GM10248 (cell line): ENCODE data around the gene SRBD1.

Experiments used
- CTCF ChIA-PET: fragments of 300-600 bp; sonication (Branson Sonifier 250); formaldehyde crosslinking; extraction: SDS; loops from one replicate; lab custom pipeline; 2021; ENCODE audit warnings: antibody characterized with exemption; lab: Yijun Ruan, JAX
- POLR2A ChIA-PET: fragments of 350-650 bp; sonication (Branson Sonifier 250); formaldehyde crosslinking; extraction: SDS; loops from one replicate; lab custom pipeline; 2020; ENCODE audit warnings: antibody characterized with exemption; lab: Yijun Ruan, JAX
- DNase-seq: peaks from one replicate; pipeline ENCODE4 v3.0.0; 2012; ENCODE audit errors: extremely low spot score
- CTCF ChIP-seq: IDR thresholded peaks from 2 replicates; pipeline ENCODE4 v1.5.1; 2012; ENCODE audit warnings: mild to moderate bottlenecking, low read depth; ENCODE audit errors: extremely low read depth, missing control alignments, control extremely low read depth

Gene SRBD1

GRCh38 chr2:45578056-45578843, 32.8 kb downstream of the SRBD1 start:
- DNase-seq: peak; percentile 10
- POLR2A ChIA-PET: no interaction called here
- TF ChIP-seq CTCF: peak; percentile 43
- CTCF ChIA-PET: interaction anchor here (1.1 to 3.6 kb wide), 7 partner anchors 10 to 788 kb away, joined by 3 to 30 read pairs (median 5); no protein-coding TSS in a partner anchor

- DNase-seq: no peak
- ChIA-PET CTCF (interaction anchor here (1.2 to 3.6 kb wide), 6 partner anchors 10 to 789 kb away, joined by 3 to 30 read pairs (median 4); no protein-coding TSS in a partner anchor), POLR2A (no interaction called here)
- TF ChIP-seq CTCF: no peak
These were observed 33.6 kb downstream of the SRBD1 start for GRCh38 chr2:45577441-45577840.

GRCh38 chr2:45575881-45576280, 35.2 kb downstream of the SRBD1 start:
- POLR2A ChIA-PET: no interaction called here
- TF ChIP-seq CTCF: no peak
- no peak for DNase-seq
- CTCF ChIA-PET: interaction anchor here (3.6 kb wide), 1 partner anchor 594 kb away, joined by 30 read pairs; no protein-coding TSS in a partner anchor

- ChIA-PET CTCF (interaction anchor here (1.4 to 1.9 kb wide), 3 partner anchors 11 to 14 kb away, joined by 4 to 7 read pairs (median 4); no protein-coding TSS in a partner anchor), POLR2A (no interaction called here)
- no peak for DNase-seq
- TF ChIP-seq CTCF: no peak
These were observed 38.1 kb downstream of the SRBD1 start for GRCh38 chr2:45572979-45573378.

- TF ChIP-seq CTCF: no peak
- no peak for DNase-seq
- ChIA-PET CTCF (no interaction called here), POLR2A (interaction anchor here (0.6 kb wide), 1 partner anchor 1042 kb away, joined by 4 read pairs; no protein-coding TSS in a partner anchor)
These were observed 39.1 kb downstream of the SRBD1 start for GRCh38 chr2:45571940-45572339.

GRCh38 chr2:45570671-45571334, 40.3 kb downstream of the SRBD1 start:
- ChIA-PET CTCF (interaction anchor here (1.7 kb wide), 2 partner anchors 11 to 14 kb away, joined by 5 to 6 read pairs; no protein-coding TSS in a partner anchor), POLR2A (no interaction called here)

More at GRCh38 chr2:45570671-45571334, 40.3 kb downstream of the SRBD1 start:
- TF ChIP-seq CTCF: no peak
- no peak for DNase-seq
